Lower leg skin (tissue), 4 donors: ENCODE measurements around the gene LASP1NB. TPM values are rescaled to one million over a fixed set of nuclear protein-coding genes. Genes with fewer than 3 reads are reported as not detected.

Experiments
- DNase-seq, 2 donors: peaks; one replicate each; pipeline ENCODE4 v3.0.0-alpha.2; 2019; ENCODE audit warnings: low spot score in 2 of 2
- H3K4me3 ChIP-seq: fragments of 200-600 bp; sonication (generic); 2 replicates; pipeline ENCODE4 v1.5.1; 2017; ENCODE audit warnings: mild to moderate bottlenecking, low read depth; ENCODE audit not compliant: poor library complexity, severe bottlenecking
- POLR2A ChIP-seq, 2 donors: fragments of 450-650 bp; IDR thresholded peaks; one replicate each; pipeline ENCODE4 v1.6.1; 2016 to 2017; ENCODE audit warnings: antibody characterized with exemption in 2 of 2, mild to moderate bottlenecking in 1 of 2, moderate library complexity in 1 of 2
- WGBS, 2 donors: methylation state at CpG; one replicate each; pipeline ENCODE4 v1.1.5; 2018; 5-methylcytosine and 5-hydroxymethylcytosine counted together
- intact Hi-C: fragments of 100-400 bp; cut with DNase I; formaldehyde crosslinking; loops from one replicate; pipeline ENCODE4 v1.15.0; 2023; ENCODE audit warnings: low total_unique reads
- microRNA-seq, 2 donors: library from miRNA; unstranded; fragments of <30 nt; microRNA quantifications; one replicate each; pipeline ENCODE4, GENCODE V29; 2016; ENCODE audit warnings: borderline replicate concordance in 2 of 2, borderline number of aligned reads in 1 of 2
- total RNA-seq, 4 donors: library from RNA; depleted of rRNA; stranded (reverse); fragments of >200 nt; gene quantifications; one replicate each; pipeline ENCODE4 v1.1.0, GENCODE V29; 2016
- TF ChIP-seq, protein P1 (sequence below), 3 donors: fragments of 450-650 bp; IDR thresholded peaks; one replicate each; pipeline ENCODE4 v1.5.1; 2016; ENCODE audit warnings: antibody characterized with exemption in 3 of 3, mild to moderate bottlenecking in 3 of 3, moderate library complexity in 2 of 3

Gene LASP1NB

DNA sequence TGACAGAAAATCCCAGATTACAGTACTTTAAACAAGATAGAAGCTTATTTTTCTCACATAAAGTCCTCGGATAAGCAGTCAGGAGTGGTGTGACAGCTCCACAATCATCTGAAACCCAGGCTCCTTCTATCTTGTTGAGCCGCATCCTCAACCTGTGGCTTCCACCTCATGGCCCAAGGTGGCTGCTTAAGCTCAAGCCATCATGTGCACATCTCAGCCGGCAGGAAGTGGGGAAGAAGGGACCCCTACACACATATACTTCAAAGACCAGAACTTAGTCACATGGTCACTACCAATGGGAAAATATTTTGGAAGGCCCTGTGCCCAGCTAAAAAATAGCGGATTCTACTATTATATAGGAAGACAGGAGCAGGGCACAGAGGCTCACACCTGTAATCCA, 52.8 kb downstream of the LASP1NB start:
- intact Hi-C loops: no loop called here
- no peak for TF ChIP-seq POLR2A (IDR thresholded peaks at IDR 0.05)
- TF ChIP-seq, protein P1, sequence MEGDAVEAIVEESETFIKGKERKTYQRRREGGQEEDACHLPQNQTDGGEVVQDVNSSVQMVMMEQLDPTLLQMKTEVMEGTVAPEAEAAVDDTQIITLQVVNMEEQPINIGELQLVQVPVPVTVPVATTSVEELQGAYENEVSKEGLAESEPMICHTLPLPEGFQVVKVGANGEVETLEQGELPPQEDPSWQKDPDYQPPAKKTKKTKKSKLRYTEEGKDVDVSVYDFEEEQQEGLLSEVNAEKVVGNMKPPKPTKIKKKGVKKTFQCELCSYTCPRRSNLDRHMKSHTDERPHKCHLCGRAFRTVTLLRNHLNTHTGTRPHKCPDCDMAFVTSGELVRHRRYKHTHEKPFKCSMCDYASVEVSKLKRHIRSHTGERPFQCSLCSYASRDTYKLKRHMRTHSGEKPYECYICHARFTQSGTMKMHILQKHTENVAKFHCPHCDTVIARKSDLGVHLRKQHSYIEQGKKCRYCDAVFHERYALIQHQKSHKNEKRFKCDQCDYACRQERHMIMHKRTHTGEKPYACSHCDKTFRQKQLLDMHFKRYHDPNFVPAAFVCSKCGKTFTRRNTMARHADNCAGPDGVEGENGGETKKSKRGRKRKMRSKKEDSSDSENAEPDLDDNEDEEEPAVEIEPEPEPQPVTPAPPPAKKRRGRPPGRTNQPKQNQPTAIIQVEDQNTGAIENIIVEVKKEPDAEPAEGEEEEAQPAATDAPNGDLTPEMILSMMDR (IDR thresholded peaks at IDR 0.05): no peak
- WGBS, 2 donors: 93 to 94% methylated on average over 4 of the region's 4 CpGs
- no peak overlapping the region for H3K4me3 ChIP-seq
- no peak for DNase-seq

Small RNAs within 50 kb of the gene (microRNA-seq; reads per million reads assigned to microRNA genes)
- gene MIR6779: 0 reads per million in 2 donors

Other genes with a start within 250 kb of the LASP1NB start
- 10 to 100 TPM; 46.1 to 85.0 (median 54.0) TPM for gene MLLT6, start 220.3 kb upstream of the LASP1NB start, total RNA-seq
- gene CISD3, start 195.3 kb upstream of the LASP1NB start, total RNA-seq: 1 to 10 TPM; 3.7 to 7.8 (median 5.4) TPM
- 10 to 100 TPM in 1 of 4 donors, 1 to 10 TPM in 3; 7.5 to 11.4 (median 8.6) TPM for gene PCGF2, start 177.3 kb upstream of the LASP1NB start, total RNA-seq
- 100 to 1,000 TPM; 115 to 149 (median 139) TPM for gene PSMB3, start 172.9 kb upstream of the LASP1NB start, total RNA-seq
- 10 to 100 TPM; 19.5 to 45.4 (median 33.6) TPM for gene PIP4K2B, start 126.1 kb upstream of the LASP1NB start, total RNA-seq
- 10 to 100 TPM; 24.2 to 49.8 (median 33.3) TPM for gene CWC25, start 100.3 kb upstream of the LASP1NB start, total RNA-seq
- 1,000 to 10,000 TPM; 1,475 to 2,290 (median 1,639) TPM for gene RPL23, start 71.9 kb upstream of the LASP1NB start, total RNA-seq
- 10 to 100 TPM; 51.8 to 76.2 (median 63.9) TPM for gene LASP1, start 55.6 kb upstream of the LASP1NB start, total RNA-seq
- not detected for gene FBXO47, start 41.8 kb downstream of the LASP1NB start, total RNA-seq
- gene PLXDC1, start 226.0 kb downstream of the LASP1NB start, total RNA-seq: 1 to 10 TPM; 2.7 to 8.1 (median 5.2) TPM
- gene ARL5C, start 240.5 kb downstream of the LASP1NB start, total RNA-seq: not detected